ENCODE results near the gene CNTNAP2.

CNTNAP2 gene

DNA sequence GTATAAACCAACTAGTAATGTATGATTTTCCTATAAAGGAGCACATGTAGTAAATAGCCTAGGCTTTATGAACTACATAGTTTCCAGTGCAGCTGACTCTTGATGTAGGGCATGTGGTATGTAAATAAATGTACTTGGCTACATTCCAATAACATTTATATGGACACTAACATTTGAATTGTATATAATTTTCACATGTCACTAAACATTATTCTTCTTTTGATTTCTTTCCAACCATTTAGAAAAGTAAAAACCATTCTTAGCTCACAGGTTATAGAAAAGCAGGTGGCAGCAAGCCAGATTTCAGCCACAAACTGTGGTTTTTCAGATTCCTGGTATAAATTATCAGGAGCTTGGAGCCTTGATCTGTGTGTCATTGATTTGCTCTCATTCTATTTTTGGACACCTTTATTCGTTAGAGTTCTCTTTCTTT, 1182.0 kb downstream of the CNTNAP2 start:
- DNase-seq: no peak

DNA sequence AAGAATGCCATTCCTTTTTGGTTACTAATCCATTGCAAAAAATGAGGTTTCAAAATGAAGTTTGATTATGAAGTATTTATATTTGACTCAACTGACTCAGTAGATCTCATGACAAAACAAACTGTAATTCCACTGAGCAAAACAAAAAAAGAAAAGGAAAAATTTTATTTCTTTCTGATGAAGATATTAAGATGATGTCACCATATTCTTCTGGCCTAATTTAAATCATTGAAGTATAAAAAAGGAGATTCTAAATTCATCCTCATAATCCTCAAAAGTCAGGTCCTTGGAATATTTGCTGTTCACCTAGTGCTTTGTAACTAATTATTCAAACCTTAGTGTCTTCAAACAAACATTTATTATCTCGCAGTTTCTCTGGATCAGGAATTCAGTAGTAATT, 1183.7 kb downstream of the CNTNAP2 start:
- no peak for DNase-seq

DNA sequence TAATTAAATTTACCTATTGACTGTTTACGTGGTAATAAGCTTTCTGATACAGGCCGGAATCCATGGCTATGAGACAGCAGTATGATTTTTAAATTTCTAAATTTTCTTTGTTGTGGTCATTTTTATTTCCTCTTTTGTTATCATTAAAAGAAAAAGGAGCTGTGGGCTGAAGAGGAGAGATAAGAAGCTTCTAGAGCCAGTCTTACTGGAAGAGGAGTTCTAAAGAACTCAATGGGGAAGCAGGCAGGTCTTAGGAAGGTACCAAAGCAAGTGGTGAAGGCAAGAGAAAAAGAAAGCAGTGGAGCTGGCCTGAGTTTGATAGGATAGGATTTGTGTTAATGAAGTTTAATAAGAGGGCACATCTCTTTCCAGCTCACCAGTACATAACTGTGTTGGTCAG, 1187.8 kb downstream of the CNTNAP2 start:
- no peak for DNase-seq

DNA sequence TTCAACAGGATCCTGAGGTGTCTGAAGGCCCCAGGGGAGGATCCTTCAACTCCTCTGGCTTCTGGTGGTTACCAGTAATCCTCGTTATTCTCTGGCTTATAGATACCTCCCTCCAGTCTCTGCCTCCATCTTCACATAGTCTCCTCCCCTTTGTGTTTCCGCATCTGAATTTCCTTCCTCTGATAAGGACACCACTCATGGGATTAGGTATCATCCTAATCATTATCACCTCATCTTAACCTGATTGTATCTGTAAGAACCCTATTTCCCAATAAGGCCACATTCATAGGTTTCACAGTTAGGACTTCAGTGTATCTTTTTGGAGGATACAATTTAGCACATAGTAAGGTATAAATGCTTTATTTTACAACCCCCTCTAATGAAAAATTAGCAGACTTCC, 1189.2 kb downstream of the CNTNAP2 start:
- no peak for DNase-seq

DNA sequence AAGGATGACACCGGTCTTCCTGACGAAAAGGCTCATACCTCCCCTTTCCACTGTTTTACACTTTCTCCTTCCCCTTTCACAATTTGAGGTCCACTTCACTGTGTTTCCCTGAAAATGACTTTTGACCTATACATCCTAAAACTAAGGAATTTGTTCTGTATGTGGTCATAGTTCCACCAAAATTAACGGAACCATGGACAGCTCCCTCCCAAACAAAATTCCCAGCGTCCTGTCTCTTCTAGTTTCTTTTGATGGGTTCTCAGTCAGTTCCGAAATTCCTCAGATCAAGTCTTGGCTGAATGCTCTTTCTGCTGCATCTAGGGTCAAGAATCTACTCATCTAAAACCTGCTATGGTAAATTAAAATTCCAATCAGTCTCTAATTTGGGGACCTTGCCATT, 1191.9 kb downstream of the CNTNAP2 start:
- no peak for DNase-seq

DNA sequence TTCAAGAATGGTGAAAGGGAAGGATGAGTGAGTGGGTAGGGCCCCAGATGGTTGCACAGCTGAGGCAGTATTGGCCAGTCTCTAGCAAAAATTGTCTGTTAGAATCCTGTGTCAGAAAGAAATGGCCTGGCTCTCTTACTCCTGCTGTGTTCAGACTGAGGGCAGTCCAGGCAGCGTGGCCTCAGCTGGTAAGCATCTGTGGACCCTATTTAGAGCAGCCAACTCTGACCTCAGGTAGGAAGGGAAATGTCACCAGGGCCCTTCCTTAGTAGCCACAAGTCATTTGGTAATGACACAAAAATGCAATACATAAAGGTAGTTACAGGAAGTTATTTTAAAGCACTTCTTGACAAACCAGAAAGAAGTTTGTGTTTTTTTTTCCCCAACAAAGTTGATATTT, 1194.7 kb downstream of the CNTNAP2 start:
- no peak for DNase-seq

DNA sequence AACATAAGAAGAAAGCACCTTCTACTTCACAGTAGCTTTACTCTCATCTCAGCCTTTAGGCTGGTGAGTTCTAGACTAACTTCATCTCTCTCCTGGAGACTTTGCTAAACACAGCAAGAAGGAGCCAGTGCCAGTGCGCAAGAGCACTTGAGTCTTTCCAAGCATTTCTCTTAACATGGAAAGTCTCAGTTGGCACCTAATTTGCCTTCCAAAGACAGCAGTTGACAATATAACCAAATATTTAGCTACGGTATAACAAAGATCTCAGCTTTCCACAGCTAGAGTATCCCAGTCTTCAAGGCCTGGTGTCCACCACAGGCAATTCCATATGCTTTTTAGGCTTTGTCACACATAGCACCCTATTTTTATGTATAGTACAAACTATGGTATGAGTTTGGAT, 1204.9 kb downstream of the CNTNAP2 start:
- no peak for DNase-seq

DNA sequence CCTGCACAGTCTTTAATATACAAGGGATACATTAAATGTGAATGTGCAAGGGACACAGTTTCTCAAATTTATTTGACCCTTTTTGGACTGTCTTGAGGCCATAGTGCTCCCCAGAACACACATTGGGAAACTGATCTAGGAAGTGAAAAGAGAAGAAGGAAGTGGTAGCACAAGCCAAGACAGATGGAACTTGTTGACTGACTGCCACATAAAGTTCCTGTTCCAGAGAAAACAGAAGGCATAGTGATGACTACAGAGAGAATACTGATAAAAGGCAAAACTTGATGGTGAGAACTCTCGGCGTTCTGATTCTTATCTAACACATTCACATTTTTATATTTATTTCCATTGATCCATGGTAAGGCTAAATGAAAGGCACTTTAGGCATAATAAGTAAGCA, 1216.4 kb downstream of the CNTNAP2 start:
- DNase-seq: no peak

DNA sequence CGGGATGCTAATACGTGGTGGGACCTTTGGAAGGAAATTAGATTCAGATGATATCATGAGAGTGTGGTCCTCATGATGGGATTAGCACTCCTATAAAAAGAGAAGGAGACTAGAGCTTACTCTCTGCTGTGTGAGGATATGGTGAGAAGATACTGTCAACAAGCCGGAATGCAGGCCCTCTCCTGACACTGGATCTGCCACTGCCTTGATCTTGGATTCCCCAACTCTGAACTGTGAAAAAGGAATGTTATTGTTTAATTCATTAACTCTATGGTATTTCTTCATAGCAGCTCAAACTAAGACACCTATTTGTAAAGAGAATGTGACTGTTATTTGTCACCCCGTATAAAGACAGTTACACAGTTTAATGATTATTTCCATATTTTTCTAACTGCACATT, 1246.5 kb downstream of the CNTNAP2 start:
- no peak for DNase-seq

DNA sequence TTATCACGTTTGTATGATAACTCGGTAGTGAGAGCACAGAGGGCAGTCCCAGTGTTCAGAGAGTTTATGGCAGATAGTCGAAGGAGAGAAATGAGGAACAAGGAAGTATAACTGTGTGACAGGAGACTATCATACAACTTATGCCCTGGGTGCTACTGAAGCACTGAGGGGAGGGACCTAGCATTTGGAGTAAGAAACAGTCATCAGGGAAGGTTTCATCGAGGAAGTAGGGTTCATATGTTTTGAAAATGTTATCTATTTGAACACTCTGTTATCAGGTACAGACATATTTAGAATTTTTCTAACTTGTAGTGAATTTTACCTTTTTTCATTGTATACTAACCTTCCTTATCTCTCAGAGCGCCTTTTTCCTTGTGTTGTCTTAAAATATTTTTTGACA, 1259.6 kb downstream of the CNTNAP2 start:
- DNase-seq: no peak

DNA sequence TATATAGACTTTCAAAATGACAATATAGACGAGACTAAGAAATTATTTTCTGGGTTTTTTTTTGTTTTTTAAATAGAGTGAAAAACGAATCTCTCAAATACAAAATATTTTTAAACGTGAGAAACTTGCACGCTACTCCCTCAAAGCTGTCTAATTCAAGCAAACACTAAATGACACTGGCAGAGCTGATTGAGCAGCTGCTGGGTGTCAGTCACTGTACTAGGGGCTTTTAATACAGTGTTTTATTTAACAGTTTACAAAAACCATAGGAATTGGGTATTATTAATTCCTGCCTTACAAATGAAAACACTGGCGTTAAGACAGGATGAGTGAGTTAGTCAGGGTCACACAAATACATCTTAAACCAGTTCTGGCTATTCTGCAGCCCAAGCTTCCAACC, 1264.3 kb downstream of the CNTNAP2 start:
- no peak for DNase-seq

DNA sequence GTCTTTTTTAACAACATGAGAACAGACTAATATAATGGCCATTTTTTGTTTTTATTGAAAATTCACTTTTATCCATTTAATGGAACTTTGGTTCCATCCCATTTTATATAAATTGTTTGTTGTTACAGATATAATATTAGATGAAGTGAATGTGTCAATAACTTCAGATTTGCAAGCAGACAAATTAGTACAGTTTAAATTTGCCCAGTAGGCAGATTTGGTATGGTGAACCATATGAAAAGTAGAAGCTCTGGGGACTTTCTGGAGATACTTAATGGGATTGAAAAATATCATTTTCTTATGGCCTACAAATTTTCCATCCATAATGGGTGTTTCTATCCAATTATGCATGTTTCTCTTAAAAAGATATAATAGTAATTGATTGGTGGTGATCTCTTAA, 1277.7 kb downstream of the CNTNAP2 start:
- no peak for DNase-seq

DNA sequence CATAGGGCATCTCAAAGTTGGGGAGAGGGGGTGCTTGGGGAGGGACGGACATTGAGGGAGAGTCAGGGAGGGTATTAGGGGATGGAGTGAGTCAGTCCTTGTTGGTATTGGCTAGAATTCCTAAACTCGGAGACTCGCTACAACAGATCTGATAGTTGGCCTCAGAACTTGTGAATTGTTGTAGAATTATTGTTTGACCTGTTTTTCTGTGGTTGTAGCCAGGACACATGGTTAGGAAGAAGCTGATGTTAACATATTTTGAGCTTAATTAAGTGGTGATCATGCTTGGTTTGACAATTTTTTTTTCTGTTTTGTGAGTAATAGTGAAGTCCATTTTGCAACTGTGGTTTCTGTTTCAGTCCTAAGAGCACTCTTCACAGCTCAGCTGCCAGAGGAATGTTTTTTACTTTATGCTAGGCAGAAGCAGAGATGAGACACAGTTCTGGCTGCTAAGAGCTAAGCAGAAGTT, 1283.7 kb downstream of the CNTNAP2 start:
- no peak for DNase-seq

DNA sequence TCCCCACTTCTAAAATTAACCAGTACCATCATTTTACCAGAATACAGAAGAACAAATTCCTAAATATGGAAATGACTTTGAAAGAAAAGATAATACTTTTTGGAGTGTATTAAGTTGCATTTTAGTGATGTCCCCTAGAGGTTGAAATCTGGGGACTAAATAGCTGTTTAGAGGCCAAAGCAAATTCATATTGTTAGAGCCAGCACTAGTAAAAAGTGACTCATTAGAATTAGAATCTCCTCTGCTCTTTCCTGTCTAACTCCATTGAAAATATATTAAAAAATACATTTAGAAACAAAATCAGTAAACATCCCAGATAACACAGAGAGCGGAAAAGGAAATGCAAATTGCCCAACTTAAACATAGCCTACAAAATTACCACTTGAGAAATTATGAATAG, 1284.3 kb downstream of the CNTNAP2 start:
- no peak for DNase-seq

DNA sequence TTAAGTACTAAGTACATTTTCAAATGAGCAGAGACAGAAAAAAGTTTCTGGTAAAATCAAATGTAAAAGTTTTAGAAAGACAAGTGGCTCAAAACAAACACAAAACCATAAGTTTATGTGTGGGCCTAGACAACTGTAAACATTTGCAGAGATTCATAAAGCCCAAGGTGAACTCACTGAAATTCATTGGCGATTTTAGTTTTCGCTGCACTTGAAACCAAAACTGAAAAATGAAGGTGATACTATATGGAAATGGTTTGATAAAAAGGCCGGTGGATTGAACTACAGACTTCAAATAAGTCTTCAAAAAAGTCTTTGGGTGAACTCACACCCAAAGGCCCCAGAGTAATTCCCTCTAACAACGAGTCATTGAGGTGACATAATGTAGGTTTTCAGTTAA, 1289.0 kb downstream of the CNTNAP2 start:
- DNase-seq: no peak

DNA sequence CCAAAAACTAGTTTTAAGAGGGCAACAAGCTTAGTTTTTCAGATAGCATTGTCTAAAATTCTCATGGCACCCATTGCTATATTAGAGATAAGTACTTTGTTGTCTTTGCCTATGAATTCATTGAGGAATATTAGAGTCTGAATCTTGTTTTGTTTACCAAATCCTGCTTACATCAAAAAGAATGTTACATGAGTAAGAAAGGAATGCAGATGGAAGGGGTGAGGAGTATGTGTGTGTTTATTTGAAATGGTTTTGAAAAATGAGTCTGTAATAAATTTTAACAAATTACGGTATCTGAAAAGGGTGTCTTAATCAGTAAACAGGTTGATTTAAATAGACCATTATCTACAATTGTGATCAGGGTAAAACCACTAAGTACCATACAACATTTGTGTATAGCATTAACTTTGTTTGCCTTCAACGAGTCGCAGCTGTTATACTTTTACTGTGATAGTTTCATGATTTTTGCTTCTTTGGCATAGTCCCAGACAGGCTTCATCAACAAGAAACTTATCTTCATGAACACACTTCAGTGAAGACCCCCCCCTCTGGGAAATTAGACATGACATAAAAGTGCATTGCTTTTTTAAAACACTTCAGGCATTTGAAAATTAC, 1290.0 kb downstream of the CNTNAP2 start:
- no peak for DNase-seq

DNA sequence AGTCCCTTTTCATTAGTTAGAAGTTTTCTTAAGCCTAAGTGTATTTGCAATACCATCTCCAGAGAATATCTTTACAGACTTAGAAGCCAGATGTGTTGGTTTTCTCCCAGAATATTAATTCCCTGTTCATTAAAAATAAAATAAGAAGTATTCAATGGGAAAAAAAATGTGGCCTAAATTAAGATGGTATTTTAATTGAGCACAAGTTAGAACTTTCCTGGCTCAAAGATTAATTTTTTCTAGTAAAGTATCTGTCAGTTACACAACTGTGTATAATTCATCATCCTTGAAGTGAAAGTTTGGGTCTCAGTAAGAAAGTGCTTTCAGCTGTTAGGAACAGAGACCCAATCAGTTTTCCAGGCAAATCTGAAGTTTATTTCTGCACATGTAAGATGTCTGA, 1294.5 kb downstream of the CNTNAP2 start:
- DNase-seq: no peak

DNA sequence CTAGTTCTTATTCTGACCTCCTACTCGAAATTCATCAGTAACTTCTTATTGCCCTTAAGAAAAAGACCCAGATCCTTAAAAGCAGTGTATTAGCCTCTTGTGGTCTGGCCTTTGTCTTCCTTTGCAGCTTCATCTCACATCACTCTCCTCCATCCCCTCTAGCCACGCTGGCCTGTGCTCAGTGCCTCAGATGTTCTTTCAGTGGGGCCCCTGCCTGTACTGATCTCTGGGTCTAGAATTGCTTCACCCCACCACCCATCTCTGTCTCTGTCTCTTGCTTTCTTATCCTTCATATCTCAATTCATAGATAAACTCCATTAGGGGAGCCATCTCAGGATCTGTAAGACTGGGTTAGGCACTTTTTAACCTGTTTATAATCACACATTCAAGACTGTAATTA, 1295.5 kb downstream of the CNTNAP2 start:
- no peak for DNase-seq

DNA sequence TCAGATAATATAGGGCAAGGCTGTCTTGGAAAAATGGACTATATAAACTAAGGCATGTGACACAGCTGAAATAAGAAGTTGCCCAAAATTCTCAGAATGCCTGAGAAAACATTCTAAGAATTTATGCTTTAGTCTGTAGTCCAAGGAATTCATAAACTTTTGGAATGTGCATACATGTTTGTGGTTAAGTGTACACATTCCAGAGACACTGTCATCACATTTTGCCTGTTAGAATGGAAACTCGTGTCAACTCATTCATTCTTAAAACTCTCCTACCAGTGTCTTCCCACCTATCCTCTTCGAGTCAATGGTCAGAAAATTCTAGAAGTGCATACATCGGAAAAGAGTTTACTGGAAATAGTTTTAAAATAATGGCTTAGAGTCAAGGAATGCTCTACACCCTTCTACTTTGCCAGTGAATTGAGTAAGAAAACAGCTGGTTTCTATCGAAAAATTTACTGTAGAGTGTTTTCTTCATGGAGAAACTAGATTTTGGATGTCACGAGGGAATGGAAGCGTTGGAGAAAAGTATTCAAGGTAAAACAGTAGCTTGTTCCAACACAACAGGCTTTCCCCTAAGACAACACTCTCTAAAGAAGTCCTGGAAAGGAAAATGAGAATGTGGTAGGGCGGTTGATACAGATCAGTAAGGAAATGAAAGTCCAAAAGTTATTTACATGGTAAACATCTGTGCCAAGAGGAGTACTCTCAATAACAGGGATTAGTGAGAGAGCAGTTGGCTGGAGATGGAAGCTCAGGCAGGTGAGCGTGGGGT, 1296.4 kb downstream of the CNTNAP2 start:
- no peak for DNase-seq

DNA sequence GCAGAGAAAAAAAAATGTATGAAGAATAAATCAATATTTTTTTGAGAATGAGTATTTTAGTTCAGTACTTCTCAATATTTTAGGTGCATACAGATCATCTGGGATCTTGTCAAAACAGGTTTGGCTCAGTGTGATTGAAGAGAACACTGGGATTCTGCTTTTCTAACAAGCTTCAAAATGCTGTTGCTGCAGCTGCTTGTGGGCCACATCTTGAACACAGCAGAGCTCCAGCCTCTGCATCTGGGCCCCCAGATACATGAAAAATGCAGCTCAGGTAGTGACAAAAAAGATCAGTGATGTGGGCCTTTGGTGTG, 1296.9 kb downstream of the CNTNAP2 start:
- no peak for DNase-seq

DNA sequence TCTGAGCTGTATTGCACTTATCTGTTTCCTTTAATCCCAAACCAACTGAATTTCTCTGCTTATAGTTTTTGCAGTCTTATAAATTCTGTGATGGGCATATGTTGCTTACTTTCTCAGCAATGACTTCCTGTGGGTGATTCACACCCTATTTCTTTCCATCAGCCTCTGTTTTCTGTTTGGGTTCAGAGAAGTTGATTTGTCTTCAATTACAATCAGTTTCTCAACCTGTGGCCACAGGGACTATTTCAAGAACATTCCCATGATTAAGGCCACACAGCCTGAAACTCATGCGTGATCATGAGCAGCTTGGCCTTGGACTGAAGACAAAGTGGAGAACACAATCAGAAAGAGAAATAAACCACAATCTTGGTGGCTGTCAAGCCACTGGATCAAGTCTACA, 1299.4 kb downstream of the CNTNAP2 start:
- DNase-seq: no peak

DNA sequence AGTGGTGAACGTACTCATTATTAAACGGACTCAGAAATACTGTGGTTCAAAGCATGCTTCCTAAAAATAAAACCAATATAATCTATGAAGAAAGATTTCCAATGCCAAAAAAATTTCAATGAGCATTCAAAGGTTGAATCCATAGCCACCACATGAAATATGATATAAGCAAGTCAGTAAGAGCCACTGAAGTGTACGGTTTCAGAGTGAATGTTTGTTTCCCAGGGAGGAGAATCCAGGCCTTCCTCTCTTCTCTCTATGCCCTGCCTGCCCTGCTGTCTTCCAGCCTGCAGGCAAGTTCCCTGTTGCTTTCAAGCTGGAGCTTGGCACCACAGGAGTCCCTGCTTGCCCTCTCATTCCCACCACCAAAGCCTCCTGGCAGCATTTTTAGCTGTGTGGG, 1302.4 kb downstream of the CNTNAP2 start:
- no peak for DNase-seq

DNA sequence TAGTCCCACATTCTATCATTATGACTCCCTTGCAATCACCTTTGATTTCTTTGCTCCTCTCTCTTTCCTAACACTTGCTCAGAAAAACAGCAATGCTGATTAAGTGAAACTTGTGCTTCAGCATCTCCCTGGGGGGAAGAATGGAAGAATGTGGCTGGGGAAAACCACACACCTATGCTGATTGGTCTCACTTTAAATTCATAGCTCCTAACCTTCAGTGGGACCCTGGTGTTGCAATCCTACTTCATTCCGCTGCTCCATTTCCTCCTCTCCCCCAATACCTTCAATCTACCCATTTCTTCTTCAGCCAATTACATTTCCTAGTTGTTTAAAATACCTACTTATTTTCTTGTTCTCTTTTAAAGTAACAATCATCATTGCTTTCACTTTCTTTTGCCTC, 1307.3 kb downstream of the CNTNAP2 start:
- DNase-seq: no peak

DNA sequence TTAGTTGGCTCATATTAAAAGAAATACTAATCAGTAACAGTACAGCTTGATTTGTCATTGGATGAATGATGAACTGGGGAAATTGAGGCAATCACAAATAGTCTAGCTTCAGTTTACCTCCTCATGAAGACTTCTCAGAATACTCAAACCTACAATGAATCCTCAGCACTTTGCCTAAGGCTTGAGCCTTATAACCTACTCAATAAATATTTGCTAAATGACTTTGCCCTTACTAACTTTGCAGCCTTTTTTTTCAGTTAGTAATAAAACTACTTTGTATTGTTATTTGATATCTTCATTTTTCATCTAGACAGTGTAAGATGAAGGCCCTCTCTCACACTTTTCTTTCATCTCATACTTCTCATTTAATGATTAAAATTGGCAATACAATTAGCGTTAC, 1311.5 kb downstream of the CNTNAP2 start:
- no peak for DNase-seq

DNA sequence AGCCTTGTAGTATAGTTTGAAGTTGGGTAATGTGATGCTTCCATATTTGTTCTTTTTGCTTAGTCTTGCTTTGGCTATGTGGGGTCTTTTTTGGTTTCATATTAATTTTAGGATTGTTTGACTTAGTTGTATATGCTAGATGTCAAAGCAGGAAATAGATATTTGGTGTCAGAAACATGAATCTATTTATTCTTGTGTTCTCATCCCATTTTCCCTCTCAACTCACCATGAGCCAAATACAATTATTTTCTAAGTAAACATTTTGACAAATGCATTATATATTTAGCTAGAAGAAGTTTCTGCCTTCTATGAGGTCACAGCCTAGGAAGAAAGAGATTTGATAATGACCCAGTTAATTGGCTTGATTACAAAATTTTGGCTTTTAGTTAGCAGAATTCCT, 1313.4 kb downstream of the CNTNAP2 start:
- DNase-seq: no peak
